Heart left ventricle (tissue), 13 donors: ENCODE measurements around the gene ANK3.

Experiments
- POLR2A ChIP-seq, 2 donors: fragments of 450-650 bp; IDR thresholded peaks; one replicate each; pipeline ENCODE4 v1.6.1; 2017; ENCODE audit warnings: antibody characterized with exemption in 2 of 2, mild to moderate bottlenecking in 2 of 2, moderate library complexity in 2 of 2
- TF ChIP-seq, protein P1 (sequence below), 12 donors: fragments of 200-600 bp; sonication (generic) in 4 of 12; IDR thresholded peaks; one replicate each; pipeline versions ENCODE4 v1.5.0 to v1.8.0; 2018 to 2022; ENCODE audit warnings: antibody characterized with exemption in 12 of 12, mild to moderate bottlenecking in 5 of 12
- donor health status: ischemic (EF 13 %, LVEDD 7.1; RV severe dilation, severe dysfunction).
- donor health status: DM: no; HTN: yes; CAD: no.
- donor health status: DM: no; HTN: no; CAD: no.
- donor health status: ischemic (EF 25% LVEDD 6.9; RV normal size, moderate dysfunction).
- donor health status: ischemic (EF 25% LVEDD 5.7; RV mildly dilated, moderate dysfunction).
- donor health status: ischemic (EF 35%, LVEDD 5.7; RV mildly dilated, moderate dysfunction).
- donor health status: nonischemic (EF 11% LVEDD 7.7; RV severe dilation, severe dysfunction).
- donor health status: DM: yes; HTN: yes; CAD: no.
- donor health status: PGD.
- donor health status: ischemic (EF 29% LVEDD 5.4; RV normal size, mild dysfunction).
- donor health status: nonischemic (EF 23%, LVEDD 6.1; RV moderate dilation, normal function).

DNA sequence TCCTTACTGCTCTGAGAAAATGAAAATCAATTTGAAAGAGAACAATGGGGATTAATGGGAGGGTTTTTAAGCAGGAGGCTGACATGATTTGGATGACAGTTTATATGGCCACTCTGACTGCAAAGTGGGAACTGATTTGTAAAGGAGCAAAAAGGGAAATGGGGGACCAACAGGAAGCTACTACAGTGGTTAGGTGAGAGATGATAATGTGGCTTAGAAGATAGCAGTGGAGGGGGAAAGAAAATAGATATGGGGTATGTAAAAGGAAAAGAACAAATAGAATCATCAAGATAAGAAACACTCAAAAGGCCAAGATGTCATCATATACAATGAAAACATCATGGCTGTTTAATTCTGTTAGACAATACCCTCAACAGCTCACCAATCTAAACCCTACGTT is 177.5 kb downstream of the ANK3 start:
- TF ChIP-seq, protein P1, sequence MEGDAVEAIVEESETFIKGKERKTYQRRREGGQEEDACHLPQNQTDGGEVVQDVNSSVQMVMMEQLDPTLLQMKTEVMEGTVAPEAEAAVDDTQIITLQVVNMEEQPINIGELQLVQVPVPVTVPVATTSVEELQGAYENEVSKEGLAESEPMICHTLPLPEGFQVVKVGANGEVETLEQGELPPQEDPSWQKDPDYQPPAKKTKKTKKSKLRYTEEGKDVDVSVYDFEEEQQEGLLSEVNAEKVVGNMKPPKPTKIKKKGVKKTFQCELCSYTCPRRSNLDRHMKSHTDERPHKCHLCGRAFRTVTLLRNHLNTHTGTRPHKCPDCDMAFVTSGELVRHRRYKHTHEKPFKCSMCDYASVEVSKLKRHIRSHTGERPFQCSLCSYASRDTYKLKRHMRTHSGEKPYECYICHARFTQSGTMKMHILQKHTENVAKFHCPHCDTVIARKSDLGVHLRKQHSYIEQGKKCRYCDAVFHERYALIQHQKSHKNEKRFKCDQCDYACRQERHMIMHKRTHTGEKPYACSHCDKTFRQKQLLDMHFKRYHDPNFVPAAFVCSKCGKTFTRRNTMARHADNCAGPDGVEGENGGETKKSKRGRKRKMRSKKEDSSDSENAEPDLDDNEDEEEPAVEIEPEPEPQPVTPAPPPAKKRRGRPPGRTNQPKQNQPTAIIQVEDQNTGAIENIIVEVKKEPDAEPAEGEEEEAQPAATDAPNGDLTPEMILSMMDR (IDR thresholded peaks at IDR 0.05) = no peak
- TF ChIP-seq POLR2A (IDR thresholded peaks at IDR 0.05) = no peak
